Gastroesophageal sphincter (tissue), 4 donors: ENCODE data around the gene CD300H. TPM values are rescaled to one million over a fixed set of nuclear protein-coding genes. Genes with fewer than 3 reads are reported as not detected.

ENCODE experiments used
- ATAC-seq: fragments of 150-250 bp; one replicate; pipeline ENCODE4 v1.9.1; 2016; ENCODE audit warnings: mild to moderate bottlenecking, moderate library complexity
- H3K27ac ChIP-seq, 4 donors: fragments of 200-600 bp; sonication (generic) in 3 of 4; 1 replicate in 3 of 4; 2 replicates in 1 of 4; pipeline ENCODE4 v1.5.1; 2016 to 2019
- H3K27me3 ChIP-seq: fragments of 200-600 bp; sonication (generic); one replicate; pipeline ENCODE4 v1.5.1; 2019
- H3K36me3 ChIP-seq, 2 donors: fragments of 200-600 bp; sonication (generic); one replicate each; pipeline ENCODE4 v1.5.1; 2019; ENCODE audit warnings: control low read depth in 1 of 2
- H3K4me1 ChIP-seq, 3 donors: fragments of 200-600 bp; sonication (generic); 1 replicate in 2 of 3; 2 replicates in 1 of 3; pipeline ENCODE4 v1.5.1; 2016 to 2019; ENCODE audit warnings: control low read depth in 2 of 3
- H3K4me3 ChIP-seq, 2 donors: fragments of 200-600 bp; sonication (generic); one replicate each; pipeline ENCODE4 v1.5.1; 2019; ENCODE audit warnings: mild to moderate bottlenecking in 1 of 2, moderate library complexity in 1 of 2
- H3K9me3 ChIP-seq, 3 donors: fragments of 200-600 bp; sonication (generic); one replicate each; pipeline ENCODE4 v1.5.1; 2017 to 2019; ENCODE audit warnings: control low read depth in 2 of 3
- EP300 ChIP-seq: sonication (generic); formaldehyde crosslinking; IDR thresholded peaks from one replicate; pipeline ENCODE4 v1.6.1; 2017; ENCODE audit warnings: antibody characterized with exemption, mild to moderate bottlenecking
- POLR2A ChIP-seq, 2 donors: fragments of 450-650 bp; IDR thresholded peaks; one replicate each; pipeline ENCODE4 v1.6.1; 2017; ENCODE audit warnings: antibody characterized with exemption in 2 of 2, mild to moderate bottlenecking in 2 of 2, moderate library complexity in 1 of 2
- POLR2AphosphoS5 ChIP-seq: sonication (generic); formaldehyde crosslinking; IDR thresholded peaks from one replicate; pipeline ENCODE4 v1.6.1; 2017; ENCODE audit warnings: antibody characterized with exemption
- WGBS, 2 donors: methylation state at CpG; one replicate each; pipeline ENCODE4 v1.1.5; 2018; ENCODE audit warnings: low coverage in 1 of 2; 5-methylcytosine and 5-hydroxymethylcytosine counted together
- total RNA-seq, 4 donors: library from RNA; depleted of rRNA; stranded (reverse); fragments of >200 nt; gene quantifications; one replicate each; pipeline ENCODE4 v1.1.0, GENCODE V29; 2016
- TF ChIP-seq, protein P1 (sequence below), 4 experiments: fragments of 200-600 bp in 2 of 4; fragments of 450-650 bp in 2 of 4; sonication (generic) in 1 of 4; IDR thresholded peaks; one replicate each; pipeline ENCODE4 v1.5.1; 2017 to 2019; ENCODE audit warnings: antibody characterized with exemption in 4 of 4, mild to moderate bottlenecking in 2 of 4, moderate library complexity in 2 of 4

Gene CD300H
- total RNA-seq, 4 donors from 2014 or later = not detected

DNA sequence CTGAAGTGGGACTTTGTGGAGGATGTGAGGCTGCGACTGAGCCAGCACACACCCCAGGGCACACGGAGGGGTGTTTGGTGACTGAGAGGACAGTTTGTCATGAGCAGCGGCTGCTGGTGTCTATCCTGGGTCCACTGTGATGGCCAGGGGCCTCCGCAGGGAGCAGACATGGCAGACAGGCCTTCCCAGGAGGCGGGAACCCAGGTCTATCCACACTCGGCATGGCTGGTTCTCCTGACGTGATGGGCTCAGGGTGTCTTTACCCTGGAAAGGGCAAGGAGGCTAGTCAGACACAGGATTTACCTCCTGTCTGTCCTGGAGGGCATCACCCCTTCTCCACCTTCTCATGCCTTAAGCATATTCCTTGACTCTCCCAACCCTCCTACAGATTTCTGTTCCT lies 20.7 kb downstream of the CD300H start:
- Histone ChIP-seq H3K9me3 (no peaks in the 10 kb centered on the region), H3K27me3 (peaks cover 26% of the 10 kb centered on the region), H3K4me1 (no peaks in the 10 kb centered on the region), H3K36me3 (no peaks in the 10 kb centered on the region), H3K4me3 (no peak overlapping the region), H3K27ac (no peak overlapping the region)
- WGBS, 2 donors = 90 to 92% methylated on average over 2 of the region's 7 CpGs
- TF ChIP-seq, protein P1, sequence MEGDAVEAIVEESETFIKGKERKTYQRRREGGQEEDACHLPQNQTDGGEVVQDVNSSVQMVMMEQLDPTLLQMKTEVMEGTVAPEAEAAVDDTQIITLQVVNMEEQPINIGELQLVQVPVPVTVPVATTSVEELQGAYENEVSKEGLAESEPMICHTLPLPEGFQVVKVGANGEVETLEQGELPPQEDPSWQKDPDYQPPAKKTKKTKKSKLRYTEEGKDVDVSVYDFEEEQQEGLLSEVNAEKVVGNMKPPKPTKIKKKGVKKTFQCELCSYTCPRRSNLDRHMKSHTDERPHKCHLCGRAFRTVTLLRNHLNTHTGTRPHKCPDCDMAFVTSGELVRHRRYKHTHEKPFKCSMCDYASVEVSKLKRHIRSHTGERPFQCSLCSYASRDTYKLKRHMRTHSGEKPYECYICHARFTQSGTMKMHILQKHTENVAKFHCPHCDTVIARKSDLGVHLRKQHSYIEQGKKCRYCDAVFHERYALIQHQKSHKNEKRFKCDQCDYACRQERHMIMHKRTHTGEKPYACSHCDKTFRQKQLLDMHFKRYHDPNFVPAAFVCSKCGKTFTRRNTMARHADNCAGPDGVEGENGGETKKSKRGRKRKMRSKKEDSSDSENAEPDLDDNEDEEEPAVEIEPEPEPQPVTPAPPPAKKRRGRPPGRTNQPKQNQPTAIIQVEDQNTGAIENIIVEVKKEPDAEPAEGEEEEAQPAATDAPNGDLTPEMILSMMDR (IDR thresholded peaks at IDR 0.05) = no peak
- no peak for TF ChIP-seq POLR2A (IDR thresholded peaks at IDR 0.05)
- no peak for TF ChIP-seq POLR2AphosphoS5
- no peak for TF ChIP-seq EP300
- ATAC-seq = no peak

DNA sequence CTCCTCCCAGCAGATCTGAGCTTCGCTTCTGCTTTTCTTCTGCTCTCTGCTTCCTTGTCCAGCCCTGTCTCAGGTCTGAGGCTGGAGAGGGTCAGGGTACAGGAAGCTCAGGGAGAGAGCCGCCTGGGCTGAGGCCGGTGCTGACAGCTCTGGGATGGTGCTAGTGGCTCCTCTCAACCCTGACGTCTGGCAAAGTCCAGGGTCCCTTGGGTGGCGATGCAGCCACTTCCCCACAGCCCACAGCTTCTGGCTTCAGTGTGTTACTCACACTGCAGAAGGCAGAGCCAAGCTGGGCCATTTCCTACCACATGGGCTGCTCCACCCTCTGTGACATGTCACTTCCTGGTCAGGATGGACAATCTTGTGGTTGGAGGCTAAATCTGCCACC lies 21.5 kb downstream of the CD300H start, which contains the start of gene CD300C:
Gene CD300C (minus strand): TSS at position 273 of the 388 bp plus-strand sequence. CDS start 333 bp downstream, outside the sequence.
- 100% methylated on average over 1 of the region's 5 CpGs; no CpG with 5 or more reads in 1 of the 2 donors for WGBS, 2 donors
- TF ChIP-seq POLR2AphosphoS5 (no peak), POLR2A (IDR thresholded peaks at IDR 0.05) (peak in 1 of 2 donors; percentile 22), EP300 (no peak)
- TF ChIP-seq, protein P1 (IDR thresholded peaks at IDR 0.05) = no peak
- Histone ChIP-seq H3K36me3 (no peaks in the 10 kb centered on the region), H3K9me3 (no peaks in the 10 kb centered on the region), H3K27me3 (peaks cover 24% of the 10 kb centered on the region), H3K4me3 (peak within 1 kb of the TSS in 1 of 2 donors; percentile 28), H3K4me1 (no peaks in the 10 kb centered on the region), H3K27ac (peak within 1 kb of the TSS in 1 of 4 donors; percentile 47)
- peak; percentile 27 for ATAC-seq

DNA sequence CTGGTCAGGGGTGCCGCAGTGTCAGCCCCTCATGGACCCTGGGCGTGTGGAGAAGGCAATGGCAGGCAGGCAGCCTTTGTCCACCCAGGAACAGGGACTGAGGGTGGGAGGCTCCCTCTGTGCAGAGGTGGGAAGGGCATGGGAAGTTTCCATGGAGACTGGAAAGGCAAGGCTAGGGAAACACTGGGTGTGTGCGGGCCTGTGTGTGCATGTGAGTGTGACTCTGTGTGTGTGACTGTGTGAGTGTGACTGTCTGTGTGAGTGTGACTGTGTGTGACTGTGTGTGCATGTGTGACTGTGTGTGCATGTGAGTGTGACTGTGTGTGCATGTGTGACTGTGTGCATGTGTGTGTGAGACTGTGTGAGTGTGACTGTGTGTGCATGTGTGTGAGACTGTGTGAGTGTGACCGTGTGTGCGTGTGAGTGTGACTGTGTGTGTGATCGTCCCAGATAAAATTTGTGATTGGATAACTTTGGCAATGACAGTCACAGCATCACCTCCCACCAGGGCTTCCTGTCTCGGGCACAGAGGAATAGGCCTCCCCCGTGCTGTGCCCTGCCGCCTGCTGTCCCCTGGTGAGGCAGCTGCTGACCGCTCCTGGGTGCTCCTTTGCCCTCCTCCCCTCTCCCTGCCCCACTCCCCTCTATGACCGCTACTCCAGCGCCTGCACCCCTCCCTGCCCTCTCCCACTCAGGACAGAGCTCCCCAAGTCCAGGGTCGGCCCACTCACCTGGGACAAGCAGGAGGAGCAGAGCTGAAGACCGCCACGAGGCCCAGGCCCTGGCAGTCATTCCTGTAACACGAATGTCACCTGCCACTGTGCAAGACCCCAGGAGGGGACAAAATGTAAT lies 22.1 kb downstream of the CD300H start:
- Histone ChIP-seq H3K4me1 (no peaks in the 10 kb centered on the region), H3K9me3 (no peaks in the 10 kb centered on the region), H3K27me3 (peaks cover 18% of the 10 kb centered on the region), H3K4me3 (peak overlapping the region in 1 of 2 donors; percentile 28), H3K36me3 (no peaks in the 10 kb centered on the region), H3K27ac (peak overlapping the region in 1 of 4 donors; percentile 47)
- WGBS, 2 donors = 61 to 65% methylated on average over 7 to 11 of the region's 16 CpGs
- no peak for ATAC-seq
- TF ChIP-seq, protein P1 (IDR thresholded peaks at IDR 0.05) = no peak
- TF ChIP-seq POLR2AphosphoS5 (no peak), EP300 (no peak), POLR2A (IDR thresholded peaks at IDR 0.05) (no peak)

DNA sequence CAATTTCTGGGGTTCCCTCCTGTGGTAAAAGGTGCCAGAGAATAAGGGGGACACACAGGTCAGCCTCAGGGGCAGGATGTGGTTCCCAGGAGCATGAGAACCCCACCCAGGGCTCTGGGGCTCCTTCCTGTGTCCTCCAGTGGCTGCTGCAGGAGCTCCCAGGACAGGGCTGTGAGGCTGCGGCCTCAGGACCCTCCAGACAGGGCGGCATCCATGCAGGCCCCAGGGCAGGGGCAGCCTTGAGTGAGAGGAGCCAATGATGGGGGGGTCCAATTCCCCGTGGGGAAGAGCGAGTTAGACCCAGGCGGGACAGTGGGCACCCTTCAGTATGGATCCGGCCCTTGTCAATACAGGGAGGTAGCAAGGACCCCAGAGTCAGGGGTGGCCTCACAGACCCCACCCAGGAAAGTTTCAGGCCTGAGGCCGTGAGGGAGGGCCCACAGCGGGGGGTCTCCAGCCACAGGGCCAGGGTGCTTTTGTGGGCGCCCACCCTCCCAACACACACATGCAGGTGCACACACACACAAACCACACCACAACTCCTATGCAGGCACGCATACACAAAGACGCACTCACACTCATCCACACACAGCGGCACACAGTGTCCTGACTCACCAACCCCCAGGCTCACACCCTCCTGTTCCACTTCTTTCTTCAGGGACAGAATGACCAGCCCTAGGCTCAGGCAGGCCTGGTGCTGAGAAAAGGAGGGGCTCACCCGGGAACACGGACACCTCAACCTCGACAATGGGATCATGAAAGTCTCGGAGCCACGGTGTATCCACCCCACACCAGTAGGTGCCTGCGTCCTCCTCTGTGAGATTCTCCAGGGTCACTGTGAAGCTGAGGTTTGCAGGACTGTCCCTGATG lies 23.2 kb downstream of the CD300H start:
- TF ChIP-seq POLR2A (IDR thresholded peaks at IDR 0.05) (no peak), EP300 (no peak), POLR2AphosphoS5 (no peak)
- TF ChIP-seq, protein P1 (IDR thresholded peaks at IDR 0.05) = no peak
- H3K4me1 ChIP-seq = no peaks in the 10 kb centered on the region
- no peak overlapping the region for H3K27ac ChIP-seq
- peaks cover 16% of the 10 kb centered on the region for H3K27me3 ChIP-seq
- no peaks in the 10 kb centered on the region for H3K9me3 ChIP-seq
- no peak overlapping the region for H3K4me3 ChIP-seq
- no peaks in the 10 kb centered on the region for H3K36me3 ChIP-seq
- no peak for ATAC-seq
- WGBS, 2 donors = 82 to 85% methylated on average over 4 of the region's 18 CpGs
